Osteoblast (primary cell): ENCODE results near the gene GPBP1L1. TPM values are rescaled to one million over a fixed set of nuclear protein-coding genes. Genes with fewer than 3 reads are reported as not detected.

Experiments used
- DNase-seq: peaks from one replicate; pipeline ENCODE4 v3.0.0; 2011; ENCODE audit warnings: low spot score, mixed read lengths; ENCODE audit not compliant: insufficient read length; ENCODE audit errors: missing footprints
- H2AFZ ChIP-seq: 2 replicates; pipeline ENCODE4 v1.6.0; 2011; ENCODE audit warnings: mild to moderate bottlenecking, low read length
- H3K27ac ChIP-seq: 2 replicates; pipeline ENCODE4 v1.5.1; 2011; ENCODE audit warnings: mild to moderate bottlenecking, low read depth, low read length, moderate library complexity
- H3K27me3 ChIP-seq: 2 replicates; pipeline ENCODE4 v1.6.0; 2012; ENCODE audit warnings: mild to moderate bottlenecking, control low read depth, inconsistent platforms, low read length, moderate library complexity; ENCODE audit not compliant: insufficient read depth
- H3K36me3 ChIP-seq: 2 replicates; pipeline ENCODE4 v1.5.1; 2011; ENCODE audit warnings: mild to moderate bottlenecking, low read length, control low read depth, moderate library complexity; ENCODE audit not compliant: insufficient read depth
- H3K4me1 ChIP-seq: 2 replicates; pipeline ENCODE4 v1.5.1; 2011; ENCODE audit warnings: mild to moderate bottlenecking, low read length, control low read depth, moderate library complexity; ENCODE audit not compliant: insufficient read depth
- H3K4me2 ChIP-seq: 2 replicates; pipeline ENCODE4 v1.6.0; 2011; ENCODE audit warnings: mild to moderate bottlenecking, low read length; ENCODE audit not compliant: insufficient read depth
- H3K4me3 ChIP-seq: fragments of 200-600 bp; sonication (generic); 3 replicates; pipeline ENCODE4 v1.5.1; 2012; ENCODE audit warnings: mild to moderate bottlenecking, low read length, inconsistent platforms; ENCODE audit not compliant: insufficient read depth
- H3K79me2 ChIP-seq: 2 replicates; pipeline ENCODE4 v1.6.0; 2012; ENCODE audit warnings: mild to moderate bottlenecking, low read length, control low read depth, inconsistent platforms; ENCODE audit not compliant: insufficient read depth
- H3K9me3 ChIP-seq: 2 replicates; pipeline ENCODE4 v1.5.1; 2011; ENCODE audit warnings: low read depth, low read length, control low read depth
- H4K20me1 ChIP-seq: 2 replicates; pipeline ENCODE4 v1.6.0; 2012; ENCODE audit warnings: mild to moderate bottlenecking, low read length, control low read depth; ENCODE audit not compliant: insufficient read depth
- total RNA-seq: library from RNA; depleted of rRNA; stranded (reverse); fragments of >200 nt; gene quantifications from 2 replicates; pipeline ENCODE4 v1.2.3, GENCODE V29; 2012
- TF ChIP-seq, protein P1 (sequence below): IDR thresholded peaks from 2 replicates; pipeline ENCODE4 v1.5.1; 2011; ENCODE audit warnings: mild to moderate bottlenecking, low read depth, low read length, moderate library complexity; ENCODE audit errors: extremely low read depth

GPBP1L1 gene
- total RNA-seq, 1 donor: 97.4 TPM

DNA sequence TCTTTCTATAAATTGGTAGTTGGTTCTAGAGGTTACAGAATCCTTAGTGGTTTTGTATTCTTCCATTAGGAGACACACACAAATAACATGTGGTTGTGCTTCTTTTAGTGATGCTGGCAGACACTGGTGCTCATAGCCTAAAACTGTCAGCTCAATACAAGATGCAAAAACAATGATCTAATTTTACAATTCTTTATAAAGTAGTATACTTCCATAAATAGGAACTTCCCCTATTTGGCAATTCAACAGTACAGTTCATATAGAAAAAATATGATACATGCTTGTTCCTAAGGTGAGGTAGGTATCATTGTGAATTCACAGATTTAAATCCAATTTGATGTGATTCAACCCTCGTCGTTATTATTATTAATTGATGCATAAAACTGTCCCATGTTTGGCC, 41.7 kb downstream of the GPBP1L1 start:
- Histone ChIP-seq H3K4me3 (no peak overlapping the region), H2AFZ (no peak overlapping the region), H4K20me1 (peaks cover 10% of the 10 kb centered on the region), H3K79me2 (peaks cover 28% of the 10 kb centered on the region), H3K9me3 (no peaks in the 10 kb centered on the region), H3K4me1 (no peaks in the 10 kb centered on the region), H3K36me3 (peaks cover 41% of the 10 kb centered on the region), H3K27me3 (no peaks in the 10 kb centered on the region), H3K4me2 (no peak overlapping the region), H3K27ac (no peak overlapping the region)
- TF ChIP-seq, protein P1, sequence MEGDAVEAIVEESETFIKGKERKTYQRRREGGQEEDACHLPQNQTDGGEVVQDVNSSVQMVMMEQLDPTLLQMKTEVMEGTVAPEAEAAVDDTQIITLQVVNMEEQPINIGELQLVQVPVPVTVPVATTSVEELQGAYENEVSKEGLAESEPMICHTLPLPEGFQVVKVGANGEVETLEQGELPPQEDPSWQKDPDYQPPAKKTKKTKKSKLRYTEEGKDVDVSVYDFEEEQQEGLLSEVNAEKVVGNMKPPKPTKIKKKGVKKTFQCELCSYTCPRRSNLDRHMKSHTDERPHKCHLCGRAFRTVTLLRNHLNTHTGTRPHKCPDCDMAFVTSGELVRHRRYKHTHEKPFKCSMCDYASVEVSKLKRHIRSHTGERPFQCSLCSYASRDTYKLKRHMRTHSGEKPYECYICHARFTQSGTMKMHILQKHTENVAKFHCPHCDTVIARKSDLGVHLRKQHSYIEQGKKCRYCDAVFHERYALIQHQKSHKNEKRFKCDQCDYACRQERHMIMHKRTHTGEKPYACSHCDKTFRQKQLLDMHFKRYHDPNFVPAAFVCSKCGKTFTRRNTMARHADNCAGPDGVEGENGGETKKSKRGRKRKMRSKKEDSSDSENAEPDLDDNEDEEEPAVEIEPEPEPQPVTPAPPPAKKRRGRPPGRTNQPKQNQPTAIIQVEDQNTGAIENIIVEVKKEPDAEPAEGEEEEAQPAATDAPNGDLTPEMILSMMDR: no peak
- no peak for DNase-seq

DNA sequence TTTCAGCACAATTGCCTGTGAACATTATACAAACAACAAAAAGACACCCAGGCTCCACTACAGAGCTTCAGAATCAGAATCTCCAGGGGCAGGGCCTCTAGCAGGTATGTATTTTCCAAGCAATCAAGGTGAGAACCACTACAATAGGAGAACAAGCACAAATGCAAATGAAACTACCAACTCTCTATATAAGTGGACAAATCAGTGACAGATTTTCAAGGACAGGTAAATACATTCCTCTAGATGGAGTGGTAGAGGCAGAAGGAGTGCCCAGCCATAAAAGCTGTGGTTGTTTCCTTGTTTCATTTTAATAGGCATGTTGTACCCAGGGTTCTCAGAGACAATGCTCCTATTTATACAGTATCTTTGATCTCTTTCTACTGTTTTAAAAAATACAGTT, 42.4 kb downstream of the GPBP1L1 start:
- no peak for DNase-seq
- Histone ChIP-seq H3K9me3 (no peaks in the 10 kb centered on the region), H3K4me2 (no peak overlapping the region), H3K4me1 (no peaks in the 10 kb centered on the region), H3K27ac (no peak overlapping the region), H4K20me1 (peaks cover 10% of the 10 kb centered on the region), H3K36me3 (peaks cover 40% of the 10 kb centered on the region), H2AFZ (no peak overlapping the region), H3K79me2 (peaks cover 23% of the 10 kb centered on the region), H3K4me3 (no peak overlapping the region), H3K27me3 (no peaks in the 10 kb centered on the region)
- TF ChIP-seq, protein P1: no peak

DNA sequence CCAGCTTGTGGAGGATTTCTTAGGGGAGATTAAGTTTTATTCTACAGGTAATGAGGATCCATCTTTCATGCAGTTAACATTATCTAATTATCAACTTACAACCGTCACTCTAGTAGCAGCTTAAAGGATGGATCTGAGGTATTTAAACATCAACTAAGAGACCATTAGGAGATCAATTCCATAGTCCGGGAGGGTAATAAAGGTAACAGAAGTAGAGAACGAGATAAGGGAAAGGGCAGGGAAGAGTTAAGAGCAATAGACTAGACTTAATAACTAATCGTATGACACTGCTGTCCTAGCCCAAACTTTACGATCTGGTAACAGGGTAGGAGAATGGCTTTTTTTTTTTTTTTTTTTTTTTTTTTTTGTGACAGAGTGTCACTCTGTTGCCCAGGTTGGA, 43.0 kb downstream of the GPBP1L1 start:
- H3K27me3 ChIP-seq: no peaks in the 10 kb centered on the region
- TF ChIP-seq, protein P1: no peak
- H2AFZ ChIP-seq: no peak overlapping the region
- peaks cover 10% of the 10 kb centered on the region for H4K20me1 ChIP-seq
- no peak overlapping the region for H3K4me2 ChIP-seq
- H3K27ac ChIP-seq: no peak overlapping the region
- H3K4me3 ChIP-seq: no peak overlapping the region
- peaks cover 19% of the 10 kb centered on the region for H3K79me2 ChIP-seq
- no peaks in the 10 kb centered on the region for H3K9me3 ChIP-seq
- DNase-seq: no peak
- no peaks in the 10 kb centered on the region for H3K4me1 ChIP-seq
- H3K36me3 ChIP-seq: peaks cover 45% of the 10 kb centered on the region

DNA sequence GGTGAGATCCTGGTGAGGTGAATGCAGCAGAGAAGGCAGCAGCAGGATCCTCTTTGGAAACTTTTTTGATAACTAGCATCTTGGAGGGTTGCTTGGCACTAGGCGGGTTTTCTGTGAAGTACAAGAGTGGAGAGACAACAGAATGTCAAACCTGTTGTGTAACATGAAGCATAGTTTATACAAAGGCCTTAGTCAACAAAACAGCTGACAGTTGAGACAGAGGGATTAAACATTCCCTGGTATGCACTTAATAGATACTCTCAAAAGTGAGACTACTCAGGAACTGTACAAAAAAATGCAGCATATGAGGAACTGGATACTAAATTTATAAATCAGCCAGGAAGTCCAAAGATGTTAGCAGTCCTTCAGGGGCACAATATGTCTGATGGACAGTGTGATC, 46.0 kb downstream of the GPBP1L1 start:
- no peak overlapping the region for H3K27ac ChIP-seq
- H3K79me2 ChIP-seq: peaks cover 2% of the 10 kb centered on the region
- H3K36me3 ChIP-seq: peaks cover 53% of the 10 kb centered on the region
- no peak overlapping the region for H2AFZ ChIP-seq
- H3K4me2 ChIP-seq: no peak overlapping the region
- DNase-seq: no peak
- no peak overlapping the region for H3K4me3 ChIP-seq
- no peaks in the 10 kb centered on the region for H4K20me1 ChIP-seq
- no peaks in the 10 kb centered on the region for H3K4me1 ChIP-seq
- H3K9me3 ChIP-seq: no peaks in the 10 kb centered on the region
- TF ChIP-seq, protein P1: no peak
- H3K27me3 ChIP-seq: no peaks in the 10 kb centered on the region
